PC-3 (cell line): Measurements from ENCODE around the gene CERK.

ENCODE experiments used
- EZH2 ChIP-seq: fragments of 300-600 bp; sonication (generic); IDR thresholded peaks from one replicate; pipeline ENCODE4 v1.6.1; 2017; ENCODE audit warnings: antibody characterized with exemption, mild to moderate bottlenecking, low read length; ENCODE audit not compliant: unreplicated experiment
- EZH2phosphoT487 ChIP-seq: fragments of 300-600 bp; sonication (generic); IDR thresholded peaks from 2 replicates; pipeline ENCODE4 v1.6.1; 2018; ENCODE audit warnings: mild to moderate bottlenecking, antibody characterized with exemption, low read length, borderline replicate concordance
- TF ChIP-seq, protein P1 (sequence below): fragments of 300-600 bp; sonication (generic); conservative IDR thresholded peaks from 2 replicates; pipeline ENCODE4 v1.5.1; 2017; ENCODE audit warnings: antibody characterized with exemption, low read depth, mild to moderate bottlenecking, low read length

DNA sequence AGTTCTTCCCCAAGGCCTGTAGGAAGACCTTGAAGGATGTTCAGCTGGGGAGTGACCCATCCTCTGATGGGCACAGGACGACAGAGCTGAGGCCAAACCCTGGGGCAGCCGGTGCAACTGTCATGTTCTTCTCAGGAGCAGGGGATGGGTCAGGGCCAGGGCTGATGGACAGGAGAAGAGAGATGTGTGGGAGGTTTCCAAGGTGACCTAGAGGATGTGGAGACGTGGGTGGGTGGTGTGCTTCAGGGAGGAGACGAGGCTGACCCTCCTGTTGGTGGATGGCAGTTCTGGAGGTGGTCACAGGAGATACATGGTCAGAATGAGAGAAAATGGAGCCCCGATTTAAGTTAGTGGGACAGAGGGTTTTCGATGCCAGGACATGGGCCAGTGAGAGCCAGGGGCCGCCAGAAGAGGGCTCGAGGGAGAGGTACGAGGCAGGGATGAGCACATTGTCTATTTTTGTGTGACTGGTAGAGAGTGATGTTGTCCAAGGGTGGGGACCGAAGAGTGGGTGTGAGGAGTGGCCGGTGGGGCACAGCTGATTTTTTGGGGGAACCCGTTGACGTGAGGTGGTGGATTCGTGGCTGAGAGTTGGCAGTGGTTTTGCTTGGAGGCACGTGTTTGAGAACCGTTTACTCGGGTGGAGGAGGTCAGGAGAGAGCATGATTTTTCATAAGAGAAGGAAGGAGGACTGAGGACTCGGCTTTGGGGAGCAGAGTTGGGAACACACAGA, 39.0 kb upstream of the CERK start:
- TF ChIP-seq, protein P1, sequence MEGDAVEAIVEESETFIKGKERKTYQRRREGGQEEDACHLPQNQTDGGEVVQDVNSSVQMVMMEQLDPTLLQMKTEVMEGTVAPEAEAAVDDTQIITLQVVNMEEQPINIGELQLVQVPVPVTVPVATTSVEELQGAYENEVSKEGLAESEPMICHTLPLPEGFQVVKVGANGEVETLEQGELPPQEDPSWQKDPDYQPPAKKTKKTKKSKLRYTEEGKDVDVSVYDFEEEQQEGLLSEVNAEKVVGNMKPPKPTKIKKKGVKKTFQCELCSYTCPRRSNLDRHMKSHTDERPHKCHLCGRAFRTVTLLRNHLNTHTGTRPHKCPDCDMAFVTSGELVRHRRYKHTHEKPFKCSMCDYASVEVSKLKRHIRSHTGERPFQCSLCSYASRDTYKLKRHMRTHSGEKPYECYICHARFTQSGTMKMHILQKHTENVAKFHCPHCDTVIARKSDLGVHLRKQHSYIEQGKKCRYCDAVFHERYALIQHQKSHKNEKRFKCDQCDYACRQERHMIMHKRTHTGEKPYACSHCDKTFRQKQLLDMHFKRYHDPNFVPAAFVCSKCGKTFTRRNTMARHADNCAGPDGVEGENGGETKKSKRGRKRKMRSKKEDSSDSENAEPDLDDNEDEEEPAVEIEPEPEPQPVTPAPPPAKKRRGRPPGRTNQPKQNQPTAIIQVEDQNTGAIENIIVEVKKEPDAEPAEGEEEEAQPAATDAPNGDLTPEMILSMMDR = no peak
- no peak for TF ChIP-seq EZH2
- TF ChIP-seq EZH2phosphoT487 = no peak
